Measurements from ENCODE around the gene FOXN1.

GRCh38 chr17:28482551-28483199, 23.5 kb upstream of the FOXN1 start:
- TF ChIP-seq EGR1 (IDR thresholded peaks at IDR 0.05; ENCODE audit: low read depth in 2 of 2), result no peak
- no peak for TF ChIP-seq GABPA (IDR thresholded peaks at IDR 0.05 in 1 of 2, conservative IDR thresholded peaks at IDR 0.05 in 1 of 2)
- no peak for TF ChIP-seq MAX (IDR thresholded peaks at IDR 0.05)
- no peak for TF ChIP-seq CTCF (IDR thresholded peaks at IDR 0.05; ENCODE audit: low read depth, low read length, missing input control)
